OCI-LY1 (cell line): ENCODE results near the gene SYT14.

Source experiments
- H2AFZ ChIP-seq: fragments of 200-600 bp; sonication (generic), shearing (Covaris generic); 2 replicates; pipeline ENCODE4 v1.6.0; 2014; ENCODE audit warnings: antibody characterized with exemption, mild to moderate bottlenecking, low read length
- H3F3A ChIP-seq: fragments of 200-600 bp; sonication (generic), shearing (Covaris generic); 2 replicates; pipeline ENCODE4 v1.6.0; 2014; ENCODE audit warnings: mild to moderate bottlenecking, antibody characterized with exemption, low read length, moderate library complexity; ENCODE audit not compliant: insufficient read depth
- H3K27ac ChIP-seq: fragments of 200-600 bp; sonication (generic); 2 replicates; pipeline ENCODE4 v1.5.1; 2014; ENCODE audit warnings: low read length, mixed run types, mild to moderate bottlenecking, low read depth; ENCODE audit not compliant: poor library complexity, severe bottlenecking
- H3K27me3 ChIP-seq: fragments of 200-600 bp; sonication (generic); 2 replicates; pipeline ENCODE4 v1.6.0; 2014; ENCODE audit warnings: antibody characterized with exemption, mild to moderate bottlenecking, low read length, moderate library complexity; ENCODE audit not compliant: insufficient read depth
- H3K36me3 ChIP-seq: fragments of 200-600 bp; sonication (generic); 2 replicates; pipeline ENCODE4 v1.6.1; 2014; ENCODE audit warnings: mild to moderate bottlenecking, antibody characterized with exemption, low read length, moderate library complexity, mixed read lengths; ENCODE audit not compliant: insufficient read depth
- H3K4me1 ChIP-seq: fragments of 200-600 bp; sonication (generic); 2 replicates; pipeline ENCODE4 v1.5.1; 2014; ENCODE audit warnings: mild to moderate bottlenecking, low read length, moderate library complexity; ENCODE audit not compliant: insufficient read depth, severe bottlenecking
- H3K4me2 ChIP-seq: fragments of 200-600 bp; sonication (generic), shearing (Covaris generic); 2 replicates; pipeline ENCODE4 v1.6.1; 2014; ENCODE audit warnings: low read length
- H3K4me3 ChIP-seq: fragments of 200-600 bp; sonication (generic); 2 replicates; pipeline ENCODE4 v1.5.1; 2014; ENCODE audit warnings: low read length, low read depth, mild to moderate bottlenecking, mixed read lengths; ENCODE audit not compliant: poor library complexity, severe bottlenecking
- H3K79me2 ChIP-seq: fragments of 200-600 bp; shearing (Covaris generic); 2 replicates; pipeline ENCODE4 v1.6.1; 2016; ENCODE audit warnings: mixed run types, low read length, mixed read lengths; ENCODE audit not compliant: insufficient read depth
- H3K9ac ChIP-seq: fragments of 200-600 bp; sonication (generic), shearing (Covaris generic); 2 replicates; pipeline ENCODE4 v1.6.1; 2014; ENCODE audit warnings: mild to moderate bottlenecking, low read length, mixed read lengths
- H3K9me2 ChIP-seq: fragments of 200-600 bp; sonication (generic), shearing (Covaris generic); 2 replicates; pipeline ENCODE4 v1.6.1; 2014; ENCODE audit warnings: low read depth, mild to moderate bottlenecking, low read length, mixed read lengths
- H3K9me3 ChIP-seq: fragments of 200-600 bp; shearing (Covaris generic); 2 replicates; pipeline ENCODE4 v1.6.1; 2014; ENCODE audit warnings: low read length, mixed read lengths
- H4K20me1 ChIP-seq: fragments of 200-600 bp; sonication (generic), shearing (Covaris generic); 2 replicates; pipeline ENCODE4 v1.6.0; 2016; ENCODE audit warnings: mild to moderate bottlenecking, low read length; ENCODE audit not compliant: insufficient read depth
- CTCF ChIP-seq: fragments of 200-600 bp; sonication (generic), shearing (Covaris generic); IDR thresholded peaks from 2 replicates; pipeline ENCODE4 v1.5.1; 2017; ENCODE audit warnings: mild to moderate bottlenecking, antibody characterized with exemption, low read length, moderate library complexity, mixed read lengths
- EZH2 ChIP-seq: fragments of 200-600 bp; sonication (generic), shearing (Covaris generic); IDR thresholded peaks from 2 replicates; pipeline ENCODE4 v1.8.0; 2017; ENCODE audit warnings: borderline replicate concordance, mixed run types, mild to moderate bottlenecking, antibody characterized with exemption, low read length, moderate library complexity, mixed read lengths

Gene SYT14

GRCh38 chr1:210074904-210075303, 136.9 kb downstream of the SYT14 start:
- Histone ChIP-seq H3K27me3 (no peaks in the 10 kb centered on the region), H3K4me2 (no peak overlapping the region), H3K36me3 (no peaks in the 10 kb centered on the region), H2AFZ (no peak overlapping the region), H3K9me2 (no peaks in the 10 kb centered on the region), H3K9me3 (no peaks in the 10 kb centered on the region), H3K27ac (no peak overlapping the region), H4K20me1 (no peaks in the 10 kb centered on the region), H3K9ac (no peak overlapping the region), H3F3A (no peaks in the 10 kb centered on the region), H3K4me3 (no peak overlapping the region), H3K4me1 (no peaks in the 10 kb centered on the region), H3K79me2 (no peaks in the 10 kb centered on the region)
- TF ChIP-seq EZH2 (no peak), CTCF (no peak)

GRCh38 chr1:210076620-210077019, 138.6 kb downstream of the SYT14 start:
- Histone ChIP-seq H3K27ac (no peak overlapping the region), H3K79me2 (no peaks in the 10 kb centered on the region), H3K9ac (no peak overlapping the region), H3K4me2 (no peak overlapping the region), H3K9me3 (no peaks in the 10 kb centered on the region), H4K20me1 (no peaks in the 10 kb centered on the region), H3K27me3 (no peaks in the 10 kb centered on the region), H2AFZ (no peak overlapping the region), H3K4me3 (no peak overlapping the region), H3F3A (no peaks in the 10 kb centered on the region), H3K4me1 (no peaks in the 10 kb centered on the region), H3K9me2 (no peaks in the 10 kb centered on the region), H3K36me3 (no peaks in the 10 kb centered on the region)
- no peak for TF ChIP-seq EZH2
- TF ChIP-seq CTCF = no peak

DNA sequence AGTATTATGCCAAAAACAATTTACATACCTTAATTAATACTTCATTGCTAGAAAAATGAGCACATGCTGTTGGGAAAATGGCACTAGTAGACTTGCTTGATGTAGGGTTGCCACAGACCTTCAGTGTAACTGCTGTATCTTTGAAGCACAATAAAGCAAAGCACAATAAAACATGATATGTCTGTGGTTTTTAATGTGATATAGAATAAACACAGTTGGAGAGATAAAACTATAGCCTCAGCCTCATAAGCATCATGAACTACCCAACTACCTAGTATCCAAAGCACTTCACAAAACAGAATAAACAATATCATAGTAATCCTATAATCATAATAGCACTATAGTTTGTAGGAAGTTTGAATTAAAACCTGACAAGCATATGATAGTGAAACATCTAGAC, 143.5 kb downstream of the SYT14 start:
- Histone ChIP-seq H3K9me3 (no peaks in the 10 kb centered on the region), H3K27ac (no peak overlapping the region), H4K20me1 (no peaks in the 10 kb centered on the region), H2AFZ (no peak overlapping the region), H3K4me2 (no peak overlapping the region), H3K27me3 (no peaks in the 10 kb centered on the region), H3K79me2 (no peaks in the 10 kb centered on the region), H3F3A (no peaks in the 10 kb centered on the region), H3K9me2 (no peaks in the 10 kb centered on the region), H3K36me3 (no peaks in the 10 kb centered on the region), H3K4me1 (no peaks in the 10 kb centered on the region), H3K4me3 (no peak overlapping the region), H3K9ac (no peak overlapping the region)
- TF ChIP-seq CTCF (no peak), EZH2 (no peak)
